ENCODE measurements around the gene SLAMF7. TPM values are rescaled to one million over a fixed set of nuclear protein-coding genes. Genes with fewer than 3 reads are reported as not detected.

The SLAMF7 gene
- total RNA-seq, 2 donors from 2014 or later = 0.71 to 2.7 TPM

DNA sequence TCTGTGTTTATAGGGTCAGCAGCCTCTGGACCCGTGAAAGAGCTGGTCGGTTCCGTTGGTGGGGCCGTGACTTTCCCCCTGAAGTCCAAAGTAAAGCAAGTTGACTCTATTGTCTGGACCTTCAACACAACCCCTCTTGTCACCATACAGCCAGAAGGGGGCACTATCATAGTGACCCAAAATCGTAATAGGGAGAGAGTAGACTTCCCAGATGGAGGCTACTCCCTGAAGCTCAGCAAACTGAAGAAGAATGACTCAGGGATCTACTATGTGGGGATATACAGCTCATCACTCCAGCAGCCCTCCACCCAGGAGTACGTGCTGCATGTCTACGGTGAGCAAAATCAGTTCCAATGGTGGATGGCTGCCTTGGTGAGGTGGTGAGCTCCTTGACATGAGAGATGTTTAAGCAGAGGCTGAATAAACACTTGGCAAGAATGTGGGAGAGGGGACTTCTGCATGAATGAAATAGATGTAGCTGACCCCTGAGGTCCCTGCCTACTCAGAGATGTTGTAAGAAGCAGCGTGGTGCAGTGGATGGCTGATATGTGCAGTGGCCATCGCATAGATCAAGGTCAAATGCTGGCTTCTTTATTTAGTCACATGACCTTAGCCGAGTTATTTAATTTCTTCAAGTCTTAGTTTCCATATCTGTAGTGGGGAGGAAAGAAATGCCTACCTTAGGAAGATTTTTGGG, 9.3 kb downstream of the SLAMF7 start:
- Histone ChIP-seq H3K9me3 (no peaks in the 10 kb centered on the region), H3K4me1 (ENCODE audit: control insufficient read depth in 1 of 2, low read depth in 2 of 2) (no peaks in the 10 kb centered on the region), H3K36me3 (no peaks in the 10 kb centered on the region), H3K27me3 (replicated peaks; ENCODE audit: insufficient read depth) (no peaks in the 10 kb centered on the region), H3K27ac (no peak overlapping the region), H3K4me3 (no peak overlapping the region)
- TF ChIP-seq, protein P1, sequence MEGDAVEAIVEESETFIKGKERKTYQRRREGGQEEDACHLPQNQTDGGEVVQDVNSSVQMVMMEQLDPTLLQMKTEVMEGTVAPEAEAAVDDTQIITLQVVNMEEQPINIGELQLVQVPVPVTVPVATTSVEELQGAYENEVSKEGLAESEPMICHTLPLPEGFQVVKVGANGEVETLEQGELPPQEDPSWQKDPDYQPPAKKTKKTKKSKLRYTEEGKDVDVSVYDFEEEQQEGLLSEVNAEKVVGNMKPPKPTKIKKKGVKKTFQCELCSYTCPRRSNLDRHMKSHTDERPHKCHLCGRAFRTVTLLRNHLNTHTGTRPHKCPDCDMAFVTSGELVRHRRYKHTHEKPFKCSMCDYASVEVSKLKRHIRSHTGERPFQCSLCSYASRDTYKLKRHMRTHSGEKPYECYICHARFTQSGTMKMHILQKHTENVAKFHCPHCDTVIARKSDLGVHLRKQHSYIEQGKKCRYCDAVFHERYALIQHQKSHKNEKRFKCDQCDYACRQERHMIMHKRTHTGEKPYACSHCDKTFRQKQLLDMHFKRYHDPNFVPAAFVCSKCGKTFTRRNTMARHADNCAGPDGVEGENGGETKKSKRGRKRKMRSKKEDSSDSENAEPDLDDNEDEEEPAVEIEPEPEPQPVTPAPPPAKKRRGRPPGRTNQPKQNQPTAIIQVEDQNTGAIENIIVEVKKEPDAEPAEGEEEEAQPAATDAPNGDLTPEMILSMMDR (IDR thresholded peaks at IDR 0.05) = no peak
- no peak for DNase-seq (ENCODE audit: low spot score)
- no peak for ATAC-seq (ENCODE audit: insufficient number of reproducible peaks, low FRiP score, low read depth)

DNA sequence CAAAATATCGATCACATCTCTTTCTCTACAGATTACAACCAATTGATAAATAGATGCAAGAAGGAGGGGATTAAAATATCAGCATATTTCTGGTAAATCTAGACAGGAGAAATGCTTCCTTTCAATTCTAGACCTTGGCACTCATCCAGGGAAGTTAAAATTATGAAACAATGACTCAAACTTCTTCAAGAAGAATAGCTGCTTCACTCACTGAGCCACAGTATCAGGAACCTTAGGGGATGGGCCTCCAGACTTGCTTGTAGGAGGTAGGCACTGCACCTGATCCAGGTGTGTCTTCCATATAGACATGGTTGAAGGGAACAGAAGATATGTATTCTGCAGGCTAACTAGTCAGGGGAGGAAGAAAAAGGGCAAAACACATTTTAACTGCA, 9.8 kb downstream of the SLAMF7 start:
- no peak overlapping the region for H3K4me3 ChIP-seq
- H3K27me3 ChIP-seq (replicated peaks; ENCODE audit: insufficient read depth) = no peaks in the 10 kb centered on the region
- TF ChIP-seq, protein P1 (IDR thresholded peaks at IDR 0.05) = no peak
- no peak for ATAC-seq (ENCODE audit: insufficient number of reproducible peaks, low FRiP score, low read depth)
- no peak overlapping the region for H3K27ac ChIP-seq
- no peaks in the 10 kb centered on the region for H3K9me3 ChIP-seq
- no peaks in the 10 kb centered on the region for H3K36me3 ChIP-seq
- no peak for DNase-seq (ENCODE audit: low spot score)
- H3K4me1 ChIP-seq (ENCODE audit: control insufficient read depth in 1 of 2, low read depth in 2 of 2) = no peaks in the 10 kb centered on the region

- no peaks in the 10 kb centered on the region for H3K4me1 ChIP-seq (ENCODE audit: control insufficient read depth in 1 of 2, low read depth in 2 of 2)
- no peak for ATAC-seq (ENCODE audit: insufficient number of reproducible peaks, low FRiP score, low read depth)
- no peak overlapping the region for H3K4me3 ChIP-seq
- TF ChIP-seq, protein P1 (IDR thresholded peaks at IDR 0.05) = no peak
- H3K27ac ChIP-seq = no peak overlapping the region
- H3K36me3 ChIP-seq = no peaks in the 10 kb centered on the region
- H3K9me3 ChIP-seq = no peaks in the 10 kb centered on the region
- H3K27me3 ChIP-seq (replicated peaks; ENCODE audit: insufficient read depth) = no peaks in the 10 kb centered on the region
- DNase-seq (ENCODE audit: low spot score) = no peak
These were observed 11.6 kb downstream of the SLAMF7 start for GRCh38 chr1:160750608-160751007.

DNA sequence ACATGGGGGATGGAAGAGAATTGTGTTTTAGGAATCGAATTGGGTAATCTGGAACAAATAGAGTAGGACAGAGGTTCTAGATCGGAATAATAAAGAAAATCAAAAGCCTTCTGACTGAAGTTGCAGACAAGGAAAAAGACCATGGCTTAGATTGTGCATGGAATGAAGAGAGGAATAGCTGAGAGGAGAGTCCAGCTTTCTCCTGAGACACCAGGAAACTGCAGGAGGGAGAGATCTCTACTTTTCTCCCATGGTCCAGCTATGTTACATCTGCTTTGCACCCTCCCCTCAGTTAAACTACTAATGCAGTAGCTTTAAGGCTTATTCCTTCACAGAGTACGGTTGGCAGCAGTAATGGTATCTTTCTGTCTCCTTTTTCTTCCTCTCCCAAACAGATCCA, 13.4 kb downstream of the SLAMF7 start:
- H3K4me1 ChIP-seq (ENCODE audit: control insufficient read depth in 1 of 2, low read depth in 2 of 2) = no peaks in the 10 kb centered on the region
- no peak for ATAC-seq (ENCODE audit: insufficient number of reproducible peaks, low FRiP score, low read depth)
- TF ChIP-seq, protein P1 (IDR thresholded peaks at IDR 0.05) = no peak

DNA sequence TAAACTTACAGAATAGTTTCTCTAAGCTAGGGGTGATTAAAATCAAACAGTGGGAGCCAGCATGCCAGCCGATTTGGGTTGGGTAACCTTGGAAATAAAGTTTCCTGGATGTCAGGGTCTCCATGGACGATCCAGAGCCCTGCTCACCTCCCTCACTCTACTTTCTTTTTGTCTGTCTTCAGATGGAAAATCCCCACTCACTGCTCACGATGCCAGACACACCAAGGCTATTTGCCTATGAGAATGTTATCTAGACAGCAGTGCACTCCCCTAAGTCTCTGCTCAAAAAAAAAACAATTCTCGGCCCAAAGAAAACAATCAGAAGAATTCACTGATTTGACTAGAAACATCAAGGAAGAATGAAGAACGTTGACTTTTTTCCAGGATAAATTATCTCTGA, 13.9 kb downstream of the SLAMF7 start:
- no peaks in the 10 kb centered on the region for H3K4me1 ChIP-seq (ENCODE audit: control insufficient read depth in 1 of 2, low read depth in 2 of 2)
- no peaks in the 10 kb centered on the region for H3K9me3 ChIP-seq
- no peak for DNase-seq (ENCODE audit: low spot score)
- no peak overlapping the region for H3K27ac ChIP-seq
- H3K27me3 ChIP-seq (replicated peaks; ENCODE audit: insufficient read depth) = no peaks in the 10 kb centered on the region
- H3K4me3 ChIP-seq = no peak overlapping the region
- no peak for ATAC-seq (ENCODE audit: insufficient number of reproducible peaks, low FRiP score, low read depth)
- TF ChIP-seq, protein P1 (IDR thresholded peaks at IDR 0.05) = no peak
- no peaks in the 10 kb centered on the region for H3K36me3 ChIP-seq

More for the DNA sequence above, 13.4 kb downstream of the SLAMF7 start:
- Histone ChIP-seq H3K27ac (no peak overlapping the region), H3K36me3 (no peaks in the 10 kb centered on the region), H3K4me3 (no peak overlapping the region), H3K9me3 (no peaks in the 10 kb centered on the region), H3K27me3 (replicated peaks; ENCODE audit: insufficient read depth) (no peaks in the 10 kb centered on the region)
- no peak for DNase-seq (ENCODE audit: low spot score)
